HEK293 (cell line): ENCODE results near the gene ZNF175.

Experiments used
- CTCF ChIA-PET: fragments of 350-600 bp; formaldehyde crosslinking; extraction: SDS; loops from one replicate; lab custom pipeline; 2021; ENCODE audit warnings: antibody characterized with exemption; lab: Yijun Ruan, JAX
- POLR2A ChIA-PET: fragments of 300-600 bp; formaldehyde crosslinking; extraction: SDS; loops from one replicate; lab custom pipeline; 2020; ENCODE audit warnings: antibody characterized with exemption, inconsistent platforms; lab: Yijun Ruan, JAX
- H3K27ac ChIP-seq: fragments of 200-500 bp; sonication (Bioruptor generic); 2 replicates; pipeline ENCODE4 v1.5.1; 2014; ENCODE audit warnings: low read depth, low read length, control low read depth, inconsistent platforms; ENCODE audit errors: extremely low read depth
- H3K36me3 ChIP-seq, 2 experiments: fragments of 200-500 bp in 1 of 2; sonication (Bioruptor generic) in 1 of 2; 1 replicate in 1 of 2; 2 replicates in 1 of 2; pipeline ENCODE4 v1.5.1; 2014 to 2017; ENCODE audit warnings: inconsistent platforms in 2 of 2, low read length in 2 of 2; ENCODE audit not compliant: control insufficient read depth in 2 of 2, insufficient read depth in 1 of 2
- H3K4me1 ChIP-seq: fragments of 200-500 bp; sonication (Bioruptor generic); 2 replicates; pipeline ENCODE4 v1.5.1; 2014; ENCODE audit warnings: mild to moderate bottlenecking, low read length, inconsistent platforms; ENCODE audit not compliant: control insufficient read depth, insufficient read depth
- H3K4me3 ChIP-seq: 2 replicates; pipeline ENCODE4 v1.5.1; 2011; ENCODE audit warnings: low read depth, mild to moderate bottlenecking, control low read depth, low read length, moderate library complexity
- H3K9me3 ChIP-seq: fragments of 200-500 bp; sonication (Bioruptor generic); 2 replicates; pipeline ENCODE4 v1.5.1; 2014; ENCODE audit warnings: low read depth, low read length, inconsistent platforms; ENCODE audit not compliant: control insufficient read depth, insufficient read depth
- FEZF1 ChIP-seq: fragments of 450-650 bp; formaldehyde crosslinking; IDR thresholded peaks from 2 replicates; pipeline ENCODE4 v1.5.1; 2016; ENCODE audit warnings: missing biosample characterization, missing genetic modification characterization
- GLI4 ChIP-seq: fragments of 450-650 bp; formaldehyde crosslinking; IDR thresholded peaks from 2 replicates; pipeline ENCODE4 v1.5.1; 2016; ENCODE audit warnings: missing biosample characterization, missing genetic modification characterization
- GLIS1 ChIP-seq: fragments of 450-650 bp; formaldehyde crosslinking; IDR thresholded peaks from 2 replicates; pipeline ENCODE4 v1.5.1; 2016; ENCODE audit warnings: missing biosample characterization, missing genetic modification characterization
- ZNF121 ChIP-seq: fragments of 450-650 bp; formaldehyde crosslinking; IDR thresholded peaks from 2 replicates; pipeline ENCODE4 v1.5.1; 2016; ENCODE audit warnings: missing biosample characterization, missing genetic modification characterization
- ZNF133 ChIP-seq: fragments of 450-650 bp; formaldehyde crosslinking; IDR thresholded peaks from 2 replicates; pipeline ENCODE4 v1.5.1; 2016; ENCODE audit warnings: missing biosample characterization, missing genetic modification characterization
- ZNF146 ChIP-seq: fragments of 450-650 bp; formaldehyde crosslinking; IDR thresholded peaks from 2 replicates; pipeline ENCODE4 v1.5.1; 2016; ENCODE audit warnings: missing biosample characterization, missing genetic modification characterization
- ZNF157 ChIP-seq: fragments of 450-650 bp; formaldehyde crosslinking; IDR thresholded peaks from 2 replicates; pipeline ENCODE4 v1.5.1; 2016; ENCODE audit warnings: missing biosample characterization, missing genetic modification characterization
- ZNF248 ChIP-seq: fragments of 450-650 bp; formaldehyde crosslinking; IDR thresholded peaks from 2 replicates; pipeline ENCODE4 v1.5.1; 2017; ENCODE audit warnings: missing biosample characterization, missing genetic modification characterization
- ZNF266 ChIP-seq: fragments of 450-650 bp; formaldehyde crosslinking; IDR thresholded peaks from 2 replicates; pipeline ENCODE4 v1.5.1; 2016; ENCODE audit warnings: missing biosample characterization, missing genetic modification characterization, low read depth
- ZNF785 ChIP-seq: fragments of 450-650 bp; formaldehyde crosslinking; IDR thresholded peaks from 2 replicates; pipeline ENCODE4 v1.5.1; 2016; ENCODE audit warnings: missing biosample characterization, missing genetic modification characterization
- TF ChIP-seq, protein P1 (sequence below): fragments of 450-650 bp; formaldehyde crosslinking; IDR thresholded peaks from 2 replicates; pipeline ENCODE4 v1.5.1; 2016; ENCODE audit warnings: missing biosample characterization, missing genetic modification characterization
- TF ChIP-seq, protein P2 (sequence below): fragments of 450-650 bp; formaldehyde crosslinking; IDR thresholded peaks from 2 replicates; pipeline ENCODE4 v1.5.1; 2016; ENCODE audit warnings: missing biosample characterization, missing genetic modification characterization
- TF ChIP-seq, protein P3 (sequence below): fragments of 450-650 bp; formaldehyde crosslinking; IDR thresholded peaks from 2 replicates; pipeline ENCODE4 v1.5.1; 2016; ENCODE audit warnings: missing biosample characterization, missing genetic modification characterization, low read depth

The ZNF175 gene

DNA sequence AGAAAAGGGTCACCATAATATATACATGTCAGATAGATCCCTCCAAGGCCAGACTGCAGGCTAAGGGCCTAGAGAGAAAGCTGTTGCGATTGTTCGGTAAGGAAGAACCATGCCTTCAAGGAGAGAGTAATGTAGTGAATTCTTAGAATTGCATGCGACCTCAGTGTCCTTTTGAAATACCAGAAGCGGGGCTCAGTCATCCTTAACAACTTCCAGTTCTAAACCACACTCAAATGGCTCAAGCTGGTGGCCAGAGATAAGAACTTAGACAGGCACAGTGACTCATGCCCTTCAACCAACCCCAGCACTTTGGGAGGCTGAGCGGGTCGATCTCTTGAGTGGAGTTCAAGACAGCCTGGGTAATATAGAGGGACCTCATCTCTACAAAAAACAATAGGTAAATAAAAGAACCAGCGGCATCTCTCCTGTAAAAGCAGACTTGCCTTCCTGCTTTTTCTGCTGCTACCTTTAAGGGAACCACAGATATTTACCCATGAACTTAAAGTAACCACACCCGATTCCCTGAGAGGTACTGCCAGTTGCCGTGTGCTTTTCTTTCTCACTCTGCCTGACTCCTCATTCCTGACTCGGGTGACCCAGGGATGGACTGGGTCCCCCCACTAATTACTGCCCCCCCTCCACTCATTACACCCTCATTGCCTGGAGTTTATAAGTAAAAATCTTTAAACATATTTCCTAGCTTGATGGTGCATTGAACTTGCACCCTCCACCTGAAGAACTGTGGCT lies 24.3 kb upstream of the ZNF175 start:
- ChIA-PET CTCF (interaction anchor here (0.8 to 2.9 kb wide), 5 partner anchors 10 to 231 kb away, joined by 4 to 18 read pairs (median 5); no protein-coding TSS in a partner anchor), POLR2A (interaction anchor here (0.6 kb wide), 1 partner anchor 110 kb away, joined by 3 read pairs; no protein-coding TSS in a partner anchor)
- no peaks in the 10 kb centered on the region for H3K36me3 ChIP-seq
- TF ChIP-seq, protein P1, sequence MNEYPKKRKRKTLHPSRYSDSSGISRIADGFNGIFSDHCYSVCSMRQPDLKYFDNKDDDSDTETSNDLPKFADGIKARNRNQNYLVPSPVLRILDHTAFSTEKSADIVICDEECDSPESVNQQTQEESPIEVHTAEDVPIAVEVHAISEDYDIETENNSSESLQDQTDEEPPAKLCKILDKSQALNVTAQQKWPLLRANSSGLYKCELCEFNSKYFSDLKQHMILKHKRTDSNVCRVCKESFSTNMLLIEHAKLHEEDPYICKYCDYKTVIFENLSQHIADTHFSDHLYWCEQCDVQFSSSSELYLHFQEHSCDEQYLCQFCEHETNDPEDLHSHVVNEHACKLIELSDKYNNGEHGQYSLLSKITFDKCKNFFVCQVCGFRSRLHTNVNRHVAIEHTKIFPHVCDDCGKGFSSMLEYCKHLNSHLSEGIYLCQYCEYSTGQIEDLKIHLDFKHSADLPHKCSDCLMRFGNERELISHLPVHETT (tag by site-specific recombination) = no peak
- no peak for TF ChIP-seq ZNF266
- TF ChIP-seq GLI4 (tag by site-specific recombination) = no peak
- H3K4me3 ChIP-seq = no peak overlapping the region
- no peak overlapping the region for H3K27ac ChIP-seq
- no peaks in the 10 kb centered on the region for H3K9me3 ChIP-seq
- no peaks in the 10 kb centered on the region for H3K4me1 ChIP-seq

DNA sequence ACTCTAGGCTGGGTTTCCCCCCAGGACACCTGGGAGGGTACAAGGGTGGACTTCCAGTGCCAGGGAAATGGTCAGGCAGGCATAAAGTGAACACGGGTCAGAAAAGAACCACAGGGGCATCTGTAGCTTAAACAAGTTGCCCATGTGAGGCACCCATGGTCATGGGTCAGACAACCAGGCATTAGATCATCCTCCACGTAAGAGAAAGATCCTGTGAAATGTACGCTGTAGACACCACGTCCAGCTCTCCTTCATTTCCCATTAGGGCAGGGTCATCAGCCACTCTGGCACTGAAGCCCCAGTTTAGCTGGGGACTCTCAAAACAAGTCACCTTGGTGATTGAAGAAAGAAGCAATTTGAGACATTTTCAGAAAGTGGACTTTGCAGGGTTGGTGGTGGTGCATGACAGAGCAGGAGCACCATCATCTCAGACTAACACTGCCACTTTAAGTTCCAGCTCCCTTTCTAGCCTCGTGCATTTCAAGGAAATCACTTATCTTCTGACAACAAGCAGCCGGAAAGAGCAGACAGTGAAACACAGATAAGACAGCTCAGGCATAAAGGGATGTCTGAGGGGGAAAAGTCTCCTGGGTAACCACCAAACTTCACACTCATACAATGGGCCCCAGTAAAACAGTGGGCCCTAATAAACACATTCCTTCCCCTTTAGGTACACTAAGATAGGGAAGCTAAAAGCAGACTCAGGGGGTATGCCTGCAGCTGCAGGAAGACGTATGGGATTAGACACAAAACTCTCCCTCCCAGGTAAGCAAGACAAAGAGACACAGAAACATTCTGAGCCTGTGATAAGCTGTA lies 23.5 kb upstream of the ZNF175 start:
- ChIA-PET POLR2A (interaction anchor here (0.6 kb wide), 1 partner anchor 109 kb away, joined by 3 read pairs; no protein-coding TSS in a partner anchor), CTCF (interaction anchor here (0.6 to 2.9 kb wide), 6 partner anchors 11 to 230 kb away, joined by 4 to 18 read pairs (median 4); no protein-coding TSS in a partner anchor)
- Histone ChIP-seq H3K27ac (no peak overlapping the region), H3K9me3 (no peaks in the 10 kb centered on the region), H3K4me3 (no peak overlapping the region), H3K36me3 (no peaks in the 10 kb centered on the region), H3K4me1 (no peaks in the 10 kb centered on the region)
- TF ChIP-seq FEZF1 (tag by site-specific recombination) (no peak), GLIS1 (tag by site-specific recombination) (no peak), ZNF157 (tag by site-specific recombination) (no peak), ZNF248 (tag by site-specific recombination) (no peak), ZNF146 (tag by site-specific recombination) (no peak), ZNF785 (tag by site-specific recombination) (no peak), ZNF133 (tag by site-specific recombination) (no peak), ZNF121 (tag by site-specific recombination) (no peak)
- TF ChIP-seq, protein P1 (tag by site-specific recombination) = no peak
- TF ChIP-seq, protein P2, sequence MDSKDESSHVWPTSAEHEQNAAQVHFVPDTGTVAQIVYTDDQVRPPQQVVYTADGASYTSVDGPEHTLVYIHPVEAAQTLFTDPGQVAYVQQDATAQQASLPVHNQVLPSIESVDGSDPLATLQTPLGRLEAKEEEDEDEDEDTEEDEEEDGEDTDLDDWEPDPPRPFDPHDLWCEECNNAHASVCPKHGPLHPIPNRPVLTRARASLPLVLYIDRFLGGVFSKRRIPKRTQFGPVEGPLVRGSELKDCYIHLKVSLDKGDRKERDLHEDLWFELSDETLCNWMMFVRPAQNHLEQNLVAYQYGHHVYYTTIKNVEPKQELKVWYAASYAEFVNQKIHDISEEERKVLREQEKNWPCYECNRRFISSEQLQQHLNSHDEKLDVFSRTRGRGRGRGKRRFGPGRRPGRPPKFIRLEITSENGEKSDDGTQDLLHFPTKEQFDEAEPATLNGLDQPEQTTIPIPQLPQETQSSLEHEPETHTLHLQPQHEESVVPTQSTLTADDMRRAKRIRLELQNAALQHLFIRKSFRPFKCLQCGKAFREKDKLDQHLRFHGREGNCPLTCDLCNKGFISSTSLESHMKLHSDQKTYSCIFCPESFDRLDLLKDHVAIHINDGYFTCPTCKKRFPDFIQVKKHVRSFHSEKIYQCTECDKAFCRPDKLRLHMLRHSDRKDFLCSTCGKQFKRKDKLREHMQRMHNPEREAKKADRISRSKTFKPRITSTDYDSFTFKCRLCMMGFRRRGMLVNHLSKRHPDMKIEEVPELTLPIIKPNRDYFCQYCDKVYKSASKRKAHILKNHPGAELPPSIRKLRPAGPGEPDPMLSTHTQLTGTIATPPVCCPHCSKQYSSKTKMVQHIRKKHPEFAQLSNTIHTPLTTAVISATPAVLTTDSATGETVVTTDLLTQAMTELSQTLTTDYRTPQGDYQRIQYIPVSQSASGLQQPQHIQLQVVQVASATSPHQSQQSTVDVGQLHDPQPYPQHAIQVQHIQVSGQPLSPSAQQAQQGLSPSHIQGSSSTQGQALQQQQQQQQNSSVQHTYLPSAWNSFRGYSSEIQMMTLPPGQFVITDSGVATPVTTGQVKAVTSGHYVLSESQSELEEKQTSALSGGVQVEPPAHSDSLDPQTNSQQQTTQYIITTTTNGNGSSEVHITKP = no peak
- TF ChIP-seq, protein P3, sequence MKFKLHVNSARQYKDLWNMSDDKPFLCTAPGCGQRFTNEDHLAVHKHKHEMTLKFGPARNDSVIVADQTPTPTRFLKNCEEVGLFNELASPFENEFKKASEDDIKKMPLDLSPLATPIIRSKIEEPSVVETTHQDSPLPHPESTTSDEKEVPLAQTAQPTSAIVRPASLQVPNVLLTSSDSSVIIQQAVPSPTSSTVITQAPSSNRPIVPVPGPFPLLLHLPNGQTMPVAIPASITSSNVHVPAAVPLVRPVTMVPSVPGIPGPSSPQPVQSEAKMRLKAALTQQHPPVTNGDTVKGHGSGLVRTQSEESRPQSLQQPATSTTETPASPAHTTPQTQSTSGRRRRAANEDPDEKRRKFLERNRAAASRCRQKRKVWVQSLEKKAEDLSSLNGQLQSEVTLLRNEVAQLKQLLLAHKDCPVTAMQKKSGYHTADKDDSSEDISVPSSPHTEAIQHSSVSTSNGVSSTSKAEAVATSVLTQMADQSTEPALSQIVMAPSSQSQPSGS (tag by site-specific recombination) = no peak
